Breast epithelium (tissue), 4 donors: Measurements from ENCODE around the gene FCN3. TPM values are rescaled to one million over a fixed set of nuclear protein-coding genes. Genes with fewer than 3 reads are reported as not detected.

Source experiments
- DNase-seq, 2 donors: peaks; one replicate each; pipeline ENCODE4 v3.0.0-alpha.2; 2019; ENCODE audit warnings: low spot score in 2 of 2
- H3K27ac ChIP-seq, 2 donors: fragments of 200-600 bp; sonication (generic) in 1 of 2; one replicate each; pipeline ENCODE4 v1.5.1; 2016 to 2019; ENCODE audit warnings: mild to moderate bottlenecking in 1 of 2
- H3K27me3 ChIP-seq, 2 donors: fragments of 200-600 bp; sonication (generic) in 1 of 2; one replicate each; pipeline versions ENCODE4 v1.5.1 to v1.6.0; 2017 to 2019; ENCODE audit warnings: control low read depth in 1 of 2, mild to moderate bottlenecking in 1 of 2
- H3K36me3 ChIP-seq: fragments of 200-600 bp; one replicate; pipeline ENCODE4 v1.5.1; 2019
- H3K4me1 ChIP-seq, 2 donors: fragments of 200-600 bp; sonication (generic); one replicate each; pipeline ENCODE4 v1.5.1; 2016 to 2019; ENCODE audit warnings: control low read depth in 1 of 2
- H3K4me3 ChIP-seq, 3 donors: fragments of 200-600 bp; sonication (generic); 1 replicate in 2 of 3; 2 replicates in 1 of 3; pipeline ENCODE4 v1.5.1; 2016 to 2019; ENCODE audit warnings: mild to moderate bottlenecking in 3 of 3, moderate library complexity in 2 of 3
- H3K9me3 ChIP-seq, 2 donors: fragments of 200-600 bp; sonication (generic) in 1 of 2; one replicate each; pipeline ENCODE4 v1.5.1; 2016 to 2019; ENCODE audit warnings: control low read depth in 1 of 2
- POLR2A ChIP-seq: fragments of 450-650 bp; IDR thresholded peaks from one replicate; pipeline ENCODE4 v1.6.1; 2016; ENCODE audit warnings: antibody characterized with exemption, mild to moderate bottlenecking, moderate library complexity
- POLR2AphosphoS5 ChIP-seq, 3 donors: sonication (generic); formaldehyde crosslinking; IDR thresholded peaks; one replicate each; pipeline ENCODE4 v1.6.1; 2017; ENCODE audit warnings: antibody characterized with exemption in 3 of 3
- intact Hi-C: fragments of 100-400 bp; cut with DNase I; formaldehyde crosslinking; loops from one replicate; pipeline ENCODE4 v1.15.1; 2023; ENCODE audit warnings: low total_unique reads
- total RNA-seq, 3 donors: library from RNA; depleted of rRNA; stranded (reverse); fragments of >200 nt; gene quantifications; one replicate each; pipeline ENCODE4 v1.1.0, GENCODE V29; 2016
- TF ChIP-seq, protein P1 (sequence below), 3 donors: fragments of 450-650 bp; IDR thresholded peaks; one replicate each; pipeline ENCODE4 v1.5.1; 2016 to 2017; ENCODE audit warnings: antibody characterized with exemption in 3 of 3, mild to moderate bottlenecking in 3 of 3, moderate library complexity in 3 of 3

The FCN3 gene
- total RNA-seq, 3 donors from 2014 or later: 6.0 to 10.5 (median 7.4) TPM

DNA sequence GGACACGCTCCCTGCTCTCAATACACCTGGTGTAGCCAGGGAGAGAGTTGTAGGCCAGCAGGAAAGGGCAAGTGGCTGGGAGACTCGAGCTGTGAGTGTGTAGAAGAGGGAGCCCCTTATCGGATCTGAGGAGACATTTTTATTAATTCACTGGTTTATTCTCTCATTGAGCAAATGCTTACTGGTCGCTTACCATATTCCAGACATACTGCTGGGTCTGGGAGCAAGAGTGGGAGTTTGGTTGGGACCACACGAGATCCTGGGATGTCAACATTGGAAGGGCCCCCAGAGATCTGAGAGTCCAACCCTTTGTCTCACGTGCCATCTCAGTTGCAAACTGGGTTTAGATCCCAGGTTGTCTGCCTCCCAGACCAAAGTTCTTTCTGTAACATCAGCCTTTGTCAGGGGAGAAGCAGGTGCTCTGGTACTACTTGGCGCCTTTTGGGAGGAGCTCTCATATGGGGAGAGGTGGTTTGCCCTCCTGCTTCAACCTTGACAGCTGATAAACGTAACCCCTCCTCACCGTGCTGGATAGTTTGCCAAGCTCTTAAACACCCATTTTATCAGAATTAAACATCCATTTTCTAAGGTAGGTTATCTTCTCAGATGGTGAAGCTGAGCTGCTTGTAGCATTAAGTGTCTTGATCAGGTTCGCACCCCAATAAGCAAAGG is 51.9 kb downstream of the FCN3 start:
- intact Hi-C loops: no loop called here
- TF ChIP-seq, protein P1, sequence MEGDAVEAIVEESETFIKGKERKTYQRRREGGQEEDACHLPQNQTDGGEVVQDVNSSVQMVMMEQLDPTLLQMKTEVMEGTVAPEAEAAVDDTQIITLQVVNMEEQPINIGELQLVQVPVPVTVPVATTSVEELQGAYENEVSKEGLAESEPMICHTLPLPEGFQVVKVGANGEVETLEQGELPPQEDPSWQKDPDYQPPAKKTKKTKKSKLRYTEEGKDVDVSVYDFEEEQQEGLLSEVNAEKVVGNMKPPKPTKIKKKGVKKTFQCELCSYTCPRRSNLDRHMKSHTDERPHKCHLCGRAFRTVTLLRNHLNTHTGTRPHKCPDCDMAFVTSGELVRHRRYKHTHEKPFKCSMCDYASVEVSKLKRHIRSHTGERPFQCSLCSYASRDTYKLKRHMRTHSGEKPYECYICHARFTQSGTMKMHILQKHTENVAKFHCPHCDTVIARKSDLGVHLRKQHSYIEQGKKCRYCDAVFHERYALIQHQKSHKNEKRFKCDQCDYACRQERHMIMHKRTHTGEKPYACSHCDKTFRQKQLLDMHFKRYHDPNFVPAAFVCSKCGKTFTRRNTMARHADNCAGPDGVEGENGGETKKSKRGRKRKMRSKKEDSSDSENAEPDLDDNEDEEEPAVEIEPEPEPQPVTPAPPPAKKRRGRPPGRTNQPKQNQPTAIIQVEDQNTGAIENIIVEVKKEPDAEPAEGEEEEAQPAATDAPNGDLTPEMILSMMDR (IDR thresholded peaks at IDR 0.05): no peak
- peak overlapping the region; percentile 79 to 87 (median 85) for H3K4me3 ChIP-seq
- no peaks in the 10 kb centered on the region for H3K9me3 ChIP-seq
- H3K36me3 ChIP-seq: no peaks in the 10 kb centered on the region
- peaks cover 0 to 4% of the 10 kb centered on the region in 2 donors for H3K27me3 ChIP-seq
- H3K4me1 ChIP-seq: peaks cover 0 to 16% of the 10 kb centered on the region in 2 donors
- DNase-seq: no peak
- H3K27ac ChIP-seq: peak overlapping the region; percentile 84 to 87

DNA sequence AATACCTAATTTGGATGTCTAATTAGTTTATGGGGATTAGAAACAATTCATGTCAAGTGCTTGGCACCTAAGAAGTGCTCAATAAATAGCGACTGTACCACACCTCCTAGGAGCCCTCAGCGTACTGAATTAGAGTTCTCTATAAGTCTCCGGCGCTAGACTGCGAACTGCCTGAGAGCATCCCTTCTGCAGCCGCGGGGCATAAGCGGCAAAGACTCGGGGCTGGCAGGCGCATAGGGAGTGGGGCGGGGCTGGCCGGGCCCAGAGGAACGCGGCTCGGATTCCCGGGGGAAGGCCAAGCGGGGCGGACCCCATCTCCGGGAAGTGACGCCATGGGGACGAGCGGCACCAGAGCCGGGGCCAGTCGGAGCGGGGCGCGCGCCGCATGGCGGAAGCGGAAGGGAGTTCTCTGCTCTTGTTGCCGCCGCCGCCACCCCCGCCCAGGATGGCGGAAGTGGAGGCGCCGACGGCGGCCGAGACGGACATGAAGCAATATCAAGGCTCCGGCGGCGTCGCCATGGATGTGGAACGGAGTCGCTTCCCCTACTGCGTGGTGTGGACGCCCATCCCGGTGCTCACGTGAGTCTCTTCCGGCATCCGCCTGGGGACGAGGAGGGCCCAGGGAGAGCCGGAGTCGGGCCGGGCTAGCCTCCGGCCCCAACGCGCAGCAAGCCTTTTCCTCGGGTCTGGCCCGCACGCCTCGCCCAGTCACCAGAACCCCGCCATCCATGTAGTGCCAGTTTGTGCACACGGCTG is 52.6 kb downstream of the FCN3 start, which contains the start of gene TMEM222:
Gene TMEM222 (plus strand): TSS at position 351 of the 756 bp plus-strand sequence. CDS start 35 bp downstream, at position 386.
- Histone ChIP-seq H3K9me3 (no peaks in the 10 kb centered on the region), H3K36me3 (no peaks in the 10 kb centered on the region), H3K27me3 (peaks cover 0 to 4% of the 10 kb centered on the region in 2 donors), H3K4me1 (peaks cover 0 to 16% of the 10 kb centered on the region in 2 donors), H3K27ac (peak within 1 kb of the TSS; percentile 84 to 87), H3K4me3 (peak within 1 kb of the TSS; percentile 79 to 87 (median 85))
- TF ChIP-seq POLR2A (peak; percentile 32), POLR2AphosphoS5 (IDR thresholded peaks at IDR 0.05) (peak; percentile 86 to 94 (median 89))
- TF ChIP-seq, protein P1 (IDR thresholded peaks at IDR 0.05): peak in 2 of 3 donors; percentile 41 to 49
- intact Hi-C loops: no loop called here
- DNase-seq: peak; percentile 94 to 98

Other genes starting within 250 kb of the FCN3 start
- 10 to 100 TPM in 2 of 3 donors, 1 to 10 TPM in 1; 6.1 to 14.2 (median 13.8) TPM for gene SLC9A1, start 219.7 kb downstream of the FCN3 start, total RNA-seq
- gene WDTC1, start 140.2 kb downstream of the FCN3 start, total RNA-seq: 10 to 100 TPM; 31.5 to 34.2 (median 33.4) TPM
- gene TMEM222, start 52.7 kb downstream of the FCN3 start, total RNA-seq: 10 to 100 TPM; 20.0 to 28.0 (median 26.5) TPM
- gene SYTL1, start 32.8 kb downstream of the FCN3 start, total RNA-seq: 10 to 100 TPM in 2 of 3 donors, under 1 TPM in 1; 0.96 to 33.1 (median 22.3) TPM
- 10 to 100 TPM; 29.4 to 67.5 (median 52.0) TPM for gene MAP3K6, start 7.9 kb downstream of the FCN3 start, total RNA-seq
- gene CD164L2, start 8.5 kb upstream of the FCN3 start, total RNA-seq: 1 to 10 TPM in 1 of 3 donors, under 1 TPM in 1, not detected in 1; 0.66 to 5.3 TPM
- under 1 TPM in 2 of 3 donors, not detected in 1; 0.16 to 0.66 TPM for gene GPR3, start 17.8 kb upstream of the FCN3 start, total RNA-seq
- gene WASF2, start 115.3 kb upstream of the FCN3 start, total RNA-seq: 10 to 100 TPM; 41.6 to 93.5 (median 43.2) TPM
- 10 to 100 TPM; 10.7 to 17.1 (median 15.4) TPM for gene AHDC1, start 229.3 kb upstream of the FCN3 start, total RNA-seq